HG03064 (cell line): Measurements from ENCODE around the gene CYP2D6.
"Not testable (repeated sequence)": the region's sequence is repeated elsewhere in the genome, so short reads cannot be mapped to it uniquely, and the experiment has no call there.

Source experiments
- ATAC-seq: cut with Tn5 transposase; IDR thresholded peaks from one replicate; pipeline ENCODE4 v1.9.1; 2021; ENCODE audit warnings: low read depth; ENCODE audit not compliant: unreplicated experiment

CYP2D6 gene

DNA sequence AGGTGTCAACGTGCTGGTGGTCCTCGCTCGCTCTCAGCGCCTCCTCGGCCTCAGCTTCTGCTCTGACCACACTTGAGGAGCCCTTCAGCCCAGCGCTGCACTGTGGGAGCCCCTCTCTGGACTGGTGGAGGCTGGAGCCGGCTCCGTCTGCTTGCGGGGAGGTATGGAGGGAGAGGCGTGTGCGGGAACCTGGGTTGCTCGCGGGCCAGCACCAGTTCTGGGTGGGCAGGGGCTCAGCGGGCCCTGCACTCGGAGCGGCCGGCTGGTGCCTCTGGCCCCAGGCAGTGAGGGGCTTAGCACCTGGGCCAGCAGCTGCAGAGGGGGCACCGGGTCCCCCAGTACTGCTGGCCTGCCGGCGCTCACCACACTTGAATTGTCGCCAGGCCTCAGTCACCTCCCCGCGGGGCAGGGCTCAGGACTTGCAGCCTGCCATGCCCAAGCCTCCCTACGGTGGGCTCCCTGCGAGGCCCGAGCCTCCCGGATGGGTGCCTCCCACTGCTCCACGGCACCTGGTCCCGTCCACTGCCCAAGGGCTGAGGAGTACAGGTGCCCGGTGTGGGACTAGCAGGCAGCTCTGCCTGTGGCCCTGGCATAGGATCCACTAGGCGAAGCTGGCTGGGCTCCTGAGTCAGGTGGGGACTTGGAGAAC is 7.6 kb upstream of the CYP2D6 start:
- ATAC-seq, result no peak

DNA sequence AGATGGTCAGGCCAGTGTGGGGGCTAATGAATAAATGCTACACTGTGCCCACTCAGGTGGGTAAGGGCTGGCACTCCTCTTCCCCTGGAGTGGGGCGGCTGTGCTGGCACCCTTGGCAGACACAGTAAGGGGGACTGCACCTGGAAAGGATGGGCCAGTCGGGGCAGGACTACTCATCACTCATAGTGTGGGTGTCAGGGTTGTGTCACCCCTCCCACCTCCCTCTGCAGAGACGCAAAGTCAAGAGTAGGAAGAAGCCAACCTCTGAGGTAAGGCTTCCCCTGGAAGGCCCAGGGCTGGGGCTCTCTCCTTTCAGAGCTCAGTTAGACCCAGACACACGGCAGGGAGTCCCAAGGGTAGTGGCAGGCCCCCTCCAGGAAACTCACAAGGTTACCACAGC is 5.1 kb upstream of the CYP2D6 start:
- ATAC-seq, result not testable (repeated sequence)

DNA sequence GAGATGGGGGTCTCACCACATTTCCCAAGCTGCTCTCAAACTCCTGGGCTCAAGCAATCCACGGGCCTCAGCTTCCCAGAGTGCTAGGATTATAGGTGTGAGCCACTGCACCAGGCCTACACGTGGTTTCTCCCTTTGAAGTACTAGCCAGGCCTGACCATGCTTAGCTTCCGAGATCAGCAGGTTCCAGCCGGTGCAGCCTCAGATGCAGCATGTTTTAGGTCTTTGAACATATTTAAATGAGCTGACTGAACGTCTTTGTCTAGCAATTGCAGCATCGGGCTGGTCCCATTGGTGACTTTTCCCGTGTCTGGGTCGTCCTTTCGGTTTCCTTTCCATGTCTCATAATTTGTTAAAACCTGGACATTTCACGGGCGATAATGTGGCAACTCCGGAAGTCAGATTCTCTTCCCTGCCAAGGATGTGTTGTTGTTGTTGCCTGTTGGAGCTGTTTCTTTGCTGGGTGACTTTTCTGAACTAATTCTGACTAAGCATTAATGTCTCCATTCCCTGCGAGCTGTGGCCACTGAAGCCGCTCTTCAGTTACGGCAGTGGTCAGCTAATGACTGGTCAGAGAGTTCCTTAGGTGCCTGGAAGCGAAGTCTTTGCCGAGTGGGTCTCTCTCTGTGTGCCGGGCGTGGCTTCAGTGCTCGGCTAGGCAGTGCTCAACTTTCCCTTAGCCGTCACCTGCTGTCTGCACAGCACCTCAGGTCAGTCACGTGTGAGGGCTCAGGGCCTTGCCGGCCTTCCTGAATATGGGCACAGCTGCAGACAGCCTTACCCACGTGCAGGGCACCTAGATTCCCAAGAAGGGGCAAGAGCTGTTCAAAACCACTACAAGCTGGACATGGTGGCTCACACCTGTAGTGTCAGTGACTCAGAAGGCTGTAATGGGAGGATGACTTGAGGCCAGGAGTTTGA is 3.8 kb upstream of the CYP2D6 start:
- no peak for ATAC-seq

DNA sequence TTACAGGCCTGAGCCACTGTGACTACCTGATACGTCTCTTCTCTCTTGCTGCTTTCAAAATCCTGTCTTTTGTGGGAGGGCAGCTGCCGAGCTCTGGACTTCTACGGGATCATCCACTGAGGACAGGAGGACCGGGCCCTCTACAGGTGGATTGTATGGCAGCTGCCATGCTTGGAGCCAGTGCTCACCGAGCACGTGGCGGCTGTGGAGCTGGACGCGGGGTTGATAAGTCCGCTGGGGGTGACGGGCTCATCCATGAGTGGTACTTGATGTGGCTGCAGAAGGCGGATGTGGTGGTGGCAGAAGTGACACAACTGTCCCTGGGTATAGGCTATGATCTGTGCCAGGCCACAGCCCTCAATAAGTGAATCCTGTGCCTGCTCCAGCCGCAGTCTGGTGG is 1.8 kb upstream of the CYP2D6 start:
- ATAC-seq, result no peak

DNA sequence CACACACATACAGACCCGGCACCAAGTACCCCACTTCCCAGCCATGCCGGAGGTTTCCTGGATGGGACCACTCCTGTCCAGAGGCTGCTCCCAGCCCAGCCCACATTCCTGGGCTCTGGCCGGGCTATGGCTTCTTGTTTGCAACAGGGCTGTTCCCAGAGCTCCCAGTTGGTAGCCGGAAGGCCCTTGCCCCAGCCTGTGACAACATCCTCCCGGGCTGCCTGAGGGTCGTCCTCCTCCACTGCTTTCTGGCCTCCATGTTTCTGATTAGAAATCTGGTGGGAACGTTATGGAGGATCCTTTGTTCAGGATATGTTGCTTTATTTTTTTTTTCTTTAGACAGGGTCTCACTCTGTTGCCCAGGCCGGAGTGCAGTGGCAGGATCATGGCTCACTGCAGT is 952 bp upstream of the CYP2D6 start:
- no peak for ATAC-seq

DNA sequence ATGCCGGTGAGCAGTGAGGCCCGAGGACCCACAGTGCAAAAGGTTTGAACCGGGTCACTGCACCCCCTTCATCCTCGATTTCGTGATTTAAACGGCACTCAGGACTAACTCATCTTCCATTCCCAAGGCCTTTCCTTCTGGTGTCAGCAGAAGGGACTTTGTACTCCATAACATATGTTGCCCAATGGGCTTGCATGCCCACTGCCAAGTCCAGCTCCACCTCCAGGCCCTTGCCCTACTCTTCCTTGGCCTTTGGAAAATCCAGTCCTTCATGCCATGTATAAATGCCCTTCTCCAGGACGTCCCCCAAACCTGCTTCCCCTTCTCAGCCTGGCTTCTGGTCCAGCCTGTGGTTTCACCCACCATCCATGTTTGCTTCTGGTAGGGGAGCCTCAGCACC is 428 bp downstream of the CYP2D6 start:
- not testable (repeated sequence) for ATAC-seq

DNA sequence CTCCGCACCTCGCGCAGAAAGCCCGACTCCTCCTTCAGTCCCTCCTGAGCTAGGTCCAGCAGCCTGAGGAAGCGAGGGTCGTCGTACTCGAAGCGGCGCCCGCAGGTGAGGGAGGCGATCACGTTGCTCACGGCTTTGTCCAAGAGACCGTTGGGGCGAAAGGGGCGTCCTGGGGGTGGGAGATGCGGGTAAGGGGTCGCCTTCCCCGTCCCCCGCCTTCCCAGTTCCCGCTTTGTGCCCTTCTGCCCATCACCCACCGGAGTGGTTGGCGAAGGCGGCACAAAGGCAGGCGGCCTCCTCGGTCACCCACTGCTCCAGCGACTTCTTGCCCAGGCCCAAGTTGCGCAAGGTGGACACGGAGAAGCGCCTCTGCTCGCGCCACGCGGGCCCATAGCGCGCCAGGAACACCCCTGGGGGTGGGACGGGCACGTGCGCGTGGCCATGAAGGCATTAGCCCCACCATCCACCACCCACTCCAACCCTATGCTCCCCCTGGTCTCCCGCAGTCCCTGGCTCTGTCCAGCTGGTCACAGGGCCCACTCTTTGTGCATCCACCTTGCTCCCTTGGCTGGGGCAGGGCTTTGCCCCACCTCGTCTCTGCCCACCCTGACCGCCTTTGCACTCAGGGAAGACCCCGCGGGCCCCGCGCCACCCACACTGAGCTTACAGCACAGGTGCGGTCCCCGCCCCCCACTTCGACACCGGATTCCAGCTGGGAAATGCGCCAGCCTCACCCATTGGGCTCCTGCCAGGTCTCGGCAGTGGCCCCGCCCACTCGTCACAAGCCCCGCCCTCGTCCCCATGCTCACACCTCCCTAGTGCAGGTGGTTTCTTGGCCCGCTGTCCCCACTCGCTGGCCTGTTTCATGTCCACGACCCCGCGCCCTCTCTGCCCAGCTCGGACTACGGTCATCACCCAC is 1.6 kb downstream of the CYP2D6 start:
- not testable (repeated sequence) for ATAC-seq

DNA sequence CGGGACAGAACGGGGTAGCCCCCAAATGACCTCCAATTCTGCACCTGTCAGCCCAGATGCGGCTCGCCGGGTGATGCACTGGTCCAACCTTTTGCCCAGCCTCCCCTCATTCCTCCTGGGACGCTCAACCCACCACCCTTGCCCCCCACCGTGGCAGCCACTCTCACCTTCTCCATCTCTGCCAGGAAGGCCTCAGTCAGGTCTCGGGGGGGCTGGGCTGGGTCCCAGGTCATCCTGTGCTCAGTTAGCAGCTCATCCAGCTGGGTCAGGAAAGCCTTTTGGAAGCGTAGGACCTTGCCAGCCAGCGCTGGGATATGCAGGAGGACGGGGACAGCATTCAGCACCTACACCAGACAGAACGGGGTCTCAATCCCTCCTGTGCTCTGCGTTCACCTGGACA is 2.6 kb downstream of the CYP2D6 start:
- not testable (repeated sequence) for ATAC-seq

DNA sequence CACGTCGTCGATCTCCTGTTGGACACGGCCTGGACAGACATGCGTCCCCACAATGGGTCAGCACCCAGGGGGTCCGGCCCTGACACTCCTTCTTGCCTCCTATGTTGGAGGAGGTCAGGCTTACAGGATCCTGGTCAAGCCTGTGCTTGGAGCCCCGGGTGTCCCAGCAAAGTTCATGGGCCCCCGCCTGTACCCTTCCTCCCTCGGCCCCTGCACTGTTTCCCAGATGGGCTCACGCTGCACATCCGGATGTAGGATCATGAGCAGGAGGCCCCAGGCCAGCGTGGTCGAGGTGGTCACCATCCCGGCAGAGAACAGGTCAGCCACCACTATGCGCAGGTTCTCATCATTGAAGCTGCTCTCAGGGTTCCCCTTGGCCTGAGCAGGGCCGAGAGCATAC is 3.0 kb downstream of the CYP2D6 start:
- ATAC-seq, result no peak

DNA sequence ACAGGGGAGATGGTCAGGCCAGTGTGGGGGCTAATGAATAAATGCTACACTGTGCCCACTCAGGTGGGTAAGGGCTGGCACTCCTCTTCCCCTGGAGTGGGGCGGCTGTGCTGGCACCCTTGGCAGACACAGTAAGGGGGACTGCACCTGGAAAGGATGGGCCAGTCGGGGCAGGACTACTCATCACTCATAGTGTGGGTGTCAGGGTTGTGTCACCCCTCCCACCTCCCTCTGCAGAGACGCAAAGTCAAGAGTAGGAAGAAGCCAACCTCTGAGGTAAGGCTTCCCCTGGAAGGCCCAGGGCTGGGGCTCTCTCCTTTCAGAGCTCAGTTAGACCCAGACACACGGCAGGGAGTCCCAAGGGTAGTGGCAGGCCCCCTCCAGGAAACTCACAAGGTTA is 7.1 kb downstream of the CYP2D6 start:
- not testable (repeated sequence) for ATAC-seq

DNA sequence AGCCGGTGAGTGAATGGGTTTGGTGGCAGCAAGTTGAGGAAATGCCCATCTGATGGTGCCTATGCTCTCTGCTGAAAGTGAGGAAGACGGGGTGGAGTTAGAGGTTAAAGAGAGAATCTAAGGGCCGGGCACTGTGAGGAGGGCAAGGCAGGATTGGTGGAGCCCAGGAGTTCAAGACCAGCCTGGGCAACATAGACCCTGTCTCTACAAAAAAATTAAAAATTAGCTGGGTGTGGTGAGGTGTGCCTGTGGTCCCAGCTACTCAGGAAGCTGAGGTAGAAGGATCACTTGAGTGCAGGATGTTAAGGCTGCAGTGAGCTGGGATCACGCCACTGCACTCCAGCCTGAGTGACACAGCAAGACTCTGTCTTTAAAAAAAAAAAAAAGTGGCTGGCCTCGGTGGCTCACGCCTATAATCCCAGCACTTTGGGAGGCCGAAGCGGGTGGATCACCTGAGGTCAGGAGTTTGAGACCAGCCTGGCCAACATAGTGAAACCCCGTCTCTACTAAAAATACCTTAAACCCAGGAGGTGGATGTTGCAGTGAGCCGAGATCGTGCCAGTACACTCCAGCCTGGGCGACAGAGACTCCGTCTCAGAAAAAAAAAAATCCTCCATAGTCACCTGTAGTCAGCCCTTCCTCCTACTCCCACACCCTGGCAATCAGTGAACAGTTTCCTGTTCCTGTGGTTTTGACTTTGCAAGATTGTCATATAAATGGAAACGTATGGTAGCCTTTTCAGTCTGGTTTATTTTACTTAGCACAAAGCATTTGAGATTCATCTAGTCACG is 10.2 kb downstream of the CYP2D6 start:
- ATAC-seq, result not testable (repeated sequence)

DNA sequence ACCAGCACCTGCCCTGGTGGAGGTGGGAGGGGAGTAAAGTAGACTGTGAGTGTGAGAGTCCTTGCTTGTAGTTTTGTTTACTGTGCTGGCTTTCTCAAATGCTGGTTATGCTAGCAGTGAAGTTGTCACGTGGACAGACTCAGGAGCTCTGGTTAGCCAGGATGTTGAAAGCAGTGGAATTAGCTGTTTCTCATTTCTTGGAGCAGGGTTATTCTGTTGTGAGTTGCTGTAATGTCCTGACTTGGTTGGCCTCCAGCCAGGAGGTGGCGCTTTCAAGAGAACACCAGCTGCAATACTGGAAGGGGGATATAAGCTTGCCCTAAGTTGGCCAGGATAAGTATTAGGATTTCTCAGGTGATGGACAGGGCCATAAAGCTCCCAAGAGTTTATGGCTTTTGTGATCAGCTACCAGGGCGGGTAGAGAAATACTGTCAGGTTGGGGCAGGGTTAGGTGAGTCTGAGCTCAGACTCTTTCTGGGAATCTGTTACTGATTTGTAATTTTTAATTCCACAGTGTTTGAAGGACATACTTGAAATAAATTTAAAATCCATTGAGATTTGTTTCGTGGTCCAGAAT is 13.7 kb downstream of the CYP2D6 start:
- ATAC-seq, result no peak

DNA sequence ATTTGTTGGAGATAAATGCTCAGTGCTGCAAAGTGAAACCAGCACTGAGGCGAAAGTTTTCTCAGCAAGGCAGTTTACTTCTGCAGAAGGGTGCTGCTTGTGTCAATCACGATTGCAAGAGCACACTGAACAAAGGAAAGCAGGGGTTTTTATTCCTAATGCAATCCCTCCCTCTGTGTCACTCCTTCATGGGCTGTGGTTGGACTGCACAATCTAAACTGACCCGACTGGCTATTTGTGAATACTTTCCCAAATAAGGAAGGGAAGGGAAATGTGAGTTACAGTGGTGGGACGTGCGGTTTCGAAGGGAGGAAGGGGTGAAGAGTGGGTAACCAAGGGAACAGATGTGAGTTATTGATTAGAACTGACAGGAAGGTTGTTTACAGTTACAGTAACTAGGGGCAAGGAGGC is 15.2 kb downstream of the CYP2D6 start:
- not testable (repeated sequence) for ATAC-seq

DNA sequence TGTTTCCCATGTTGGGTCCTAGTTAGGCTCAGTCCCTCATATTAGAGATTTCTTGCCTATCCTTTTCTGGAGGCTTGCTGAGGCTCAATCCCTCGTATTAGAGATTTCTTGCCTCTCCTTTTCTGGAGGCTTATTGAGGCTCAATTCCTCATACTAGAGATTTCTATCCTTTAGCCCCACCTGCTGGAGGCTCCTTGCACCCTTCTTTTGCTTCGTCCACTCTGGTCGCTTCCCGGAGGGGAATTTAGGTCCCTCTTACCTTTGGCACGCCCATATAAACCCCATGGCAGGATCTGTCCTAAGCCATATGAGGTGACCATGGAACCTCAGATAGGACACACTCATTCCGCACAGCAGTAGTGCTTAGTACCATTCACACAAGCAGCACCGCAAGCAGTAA is 15.9 kb downstream of the CYP2D6 start:
- no peak for ATAC-seq

DNA sequence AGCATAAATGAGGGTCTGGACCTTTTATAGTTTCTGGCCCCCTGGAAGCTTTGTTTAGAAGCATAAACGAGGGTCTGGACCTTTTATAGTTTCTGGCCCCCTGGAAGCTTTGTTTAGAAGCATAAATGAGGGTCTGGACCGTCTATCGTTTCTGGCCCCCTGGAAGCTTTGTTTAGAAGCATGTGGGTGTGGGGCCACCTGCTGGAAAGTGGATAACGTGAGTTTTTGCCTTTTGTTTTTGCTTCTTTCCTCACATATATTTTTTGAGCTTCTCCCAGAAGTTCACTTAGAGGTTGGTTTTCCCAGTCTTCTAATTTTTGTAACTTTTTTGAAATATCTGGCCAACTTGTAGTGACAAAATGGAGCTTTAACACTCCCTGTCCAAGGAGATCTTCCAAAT is 17.8 kb downstream of the CYP2D6 start:
- not testable (repeated sequence) for ATAC-seq

DNA sequence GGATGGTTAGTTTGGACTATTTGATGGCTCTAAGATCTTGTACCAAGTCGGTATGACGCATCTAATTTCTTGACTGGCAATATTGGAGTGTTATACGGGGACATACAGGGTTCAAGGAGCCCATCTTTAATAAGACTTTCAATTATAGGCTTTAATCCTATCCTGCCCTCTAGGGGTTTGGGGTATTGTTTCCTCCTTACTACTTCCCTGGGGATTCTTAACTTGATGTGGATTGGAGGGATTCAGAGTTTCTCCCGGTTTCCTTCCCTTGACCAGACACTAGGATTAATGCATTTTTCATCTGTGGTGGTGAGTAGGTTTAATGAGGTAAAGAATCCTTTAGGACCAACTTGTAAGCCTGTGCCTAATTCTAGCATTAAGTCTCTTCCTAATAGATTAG is 18.8 kb downstream of the CYP2D6 start:
- no peak for ATAC-seq

DNA sequence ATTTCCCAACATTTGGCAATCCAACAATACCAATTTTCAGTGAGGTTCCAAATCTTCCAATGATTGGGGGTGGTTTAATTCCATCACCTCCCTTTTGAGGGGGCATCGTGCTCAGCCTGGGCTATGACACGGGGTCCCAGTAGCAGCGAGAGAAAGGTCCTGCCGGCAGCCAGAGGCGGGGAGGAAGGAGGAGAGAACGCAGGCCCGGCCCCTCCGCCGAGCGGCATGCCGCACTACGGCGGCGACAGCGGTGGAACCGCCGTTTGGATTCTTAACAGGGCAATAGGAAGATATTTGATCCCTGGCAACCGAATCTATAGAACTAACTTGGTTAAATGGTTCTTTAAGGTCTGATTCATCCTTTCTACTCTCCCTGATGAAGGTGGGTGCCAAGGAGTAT is 21.8 kb downstream of the CYP2D6 start:
- no peak for ATAC-seq

DNA sequence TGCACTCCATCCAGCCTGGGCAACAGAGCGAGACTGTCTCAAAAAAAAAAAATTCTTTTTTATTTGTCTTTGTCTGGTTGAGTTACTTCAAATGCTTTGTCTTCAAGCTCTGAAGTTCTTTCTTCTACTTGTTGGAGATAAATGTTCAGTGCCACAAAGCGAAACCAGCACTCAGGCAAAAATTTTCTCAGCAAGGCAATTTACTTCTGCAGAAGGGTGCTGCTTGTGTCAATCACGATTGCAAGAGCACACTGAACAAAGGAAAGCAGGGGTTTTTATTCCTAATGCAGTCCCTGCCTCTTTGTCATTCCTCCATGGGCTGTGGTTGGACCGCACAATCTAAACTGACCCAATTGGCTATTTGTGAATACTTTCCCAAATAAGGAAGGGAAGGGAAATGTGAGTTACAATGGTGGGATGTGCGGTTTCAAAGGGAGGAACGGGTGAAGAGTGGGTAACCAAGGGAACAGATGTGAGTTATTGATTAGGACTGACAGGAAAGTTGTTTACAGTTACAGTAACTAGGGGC is 26.2 kb downstream of the CYP2D6 start:
- ATAC-seq, result not testable (repeated sequence)

DNA sequence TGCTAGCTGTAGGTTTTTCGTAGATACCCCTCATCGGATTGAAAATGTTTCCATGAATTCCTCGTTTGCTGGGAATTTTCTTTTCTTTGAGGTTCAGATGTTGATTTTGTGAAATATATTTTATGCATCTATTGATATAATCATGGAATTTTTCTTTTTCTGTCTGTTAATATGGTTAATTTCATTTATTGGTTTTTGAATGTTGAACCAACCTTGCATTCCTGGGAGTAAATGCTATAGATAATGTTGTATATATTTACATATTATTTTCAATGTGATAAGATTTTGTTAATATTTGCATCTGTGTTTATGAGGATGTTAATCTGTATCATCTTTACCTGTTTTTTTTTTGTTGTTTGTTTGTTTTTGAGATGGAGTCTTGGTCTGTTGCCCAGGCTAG is 29.4 kb downstream of the CYP2D6 start:
- no peak for ATAC-seq

DNA sequence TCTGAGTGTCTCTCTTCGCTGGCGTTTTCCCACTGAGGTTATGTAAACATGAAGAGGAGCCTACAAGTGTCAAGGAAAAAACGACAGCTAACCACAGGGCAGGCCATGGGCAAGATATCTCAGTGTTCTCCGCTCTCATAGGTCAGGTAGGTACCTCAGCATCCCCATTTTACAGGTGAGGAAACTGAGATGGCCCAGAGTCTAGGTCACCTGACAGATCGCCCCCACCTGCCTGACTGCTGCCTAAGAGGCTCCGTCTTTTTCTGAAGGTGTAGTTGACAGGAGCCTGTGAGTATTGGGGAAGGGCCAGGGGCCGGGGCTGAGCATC is 39.2 kb downstream of the CYP2D6 start:
- ATAC-seq, result no peak
